HFFc6 (cell line): Measurements from ENCODE around the gene GRK6. TPM values are rescaled to one million over a fixed set of nuclear protein-coding genes. Genes with fewer than 3 reads are reported as not detected.

Experiments used
- DNase-seq: peaks from one replicate; pipeline ENCODE4 v3.0.0-alpha.2; 2018
- H3K27ac Mint-ChIP-seq: 2 replicates; pipeline ENCODE4 v1.8.0; 2020; ENCODE audit warnings: mild to moderate bottlenecking, mixed read lengths
- H3K27me3 Mint-ChIP-seq: 2 replicates; pipeline ENCODE4 v1.8.0; 2021; ENCODE audit warnings: mild to moderate bottlenecking, moderate library complexity, mixed read lengths; ENCODE audit not compliant: insufficient read depth
- H3K36me3 Mint-ChIP-seq: 2 replicates; pipeline ENCODE4 v1.8.0; 2021; ENCODE audit warnings: low read depth, mixed read lengths
- H3K4me1 Mint-ChIP-seq: 2 replicates; pipeline ENCODE4 v1.8.0; 2020; ENCODE audit warnings: low read depth, mixed read lengths
- H3K4me3 Mint-ChIP-seq: 2 replicates; pipeline ENCODE4 v1.8.0; 2020; ENCODE audit warnings: mild to moderate bottlenecking, moderate library complexity, mixed read lengths
- H3K9me3 Mint-ChIP-seq: 2 replicates; pipeline ENCODE4 v1.8.0; 2020; ENCODE audit warnings: mild to moderate bottlenecking, mixed read lengths
- CTCF ChIP-seq: fragments of 200-600 bp; sonication (generic); IDR thresholded peaks from 2 replicates; pipeline ENCODE4 v1.5.0; 2021; ENCODE audit warnings: antibody characterized with exemption, mild to moderate bottlenecking
- long read RNA-seq: library from polyadenylated mRNA; unstranded; transcript quantifications from one replicate; pipeline ENCODE4 v2.0.0, GENCODE V29; 2019
- total RNA-seq, 6 experiments: library from RNA; stranded (reverse); fragmentation: NEBNext Ultra II Directional; extraction: Animal tissue kit (Norgen Biotek cat#: 25700); gene quantifications; 2 replicates in 1 of 6; 3 replicates in 5 of 6; pipeline ENCODE4 v1.2.3, GENCODE V29; 2021

Gene GRK6
- total RNA-seq, result 10 to 100 TPM; 25.8 to 30.7 (median 28.0) TPM
- long read RNA-seq, partial matches to known transcripts, result 3 of 11 reads
- long read RNA-seq, other reads (novel, unspliced or antisense), result 1 of 11 reads

- no peak for DNase-seq
- H3K27ac Mint-ChIP-seq, result peak within 1 kb of the TSS; percentile 94
- H3K27me3 Mint-ChIP-seq, result peaks cover 2% of the 10 kb centered on the region
- peak within 1 kb of the TSS; percentile 90 for H3K4me3 Mint-ChIP-seq
- TF ChIP-seq CTCF, result no peak
- H3K36me3 Mint-ChIP-seq, result no peaks in the 10 kb centered on the region; the same call in 1 of the 2 replicates
- peaks cover 27% of the 10 kb centered on the region for H3K4me1 Mint-ChIP-seq
- H3K9me3 Mint-ChIP-seq, result no peaks in the 10 kb centered on the region
Observed at GRCh38 chr5:177426566-177427210, at the start of gene GRK6. Gene GRK6 (plus strand): TSS chr5:177426676. CDS start chr5:177426846, 170 bp downstream.

- DNase-seq, result no peak
- no peak overlapping the region for H3K4me3 Mint-ChIP-seq
Observed at GRCh38 chr5:177377851-177378776, 48.4 kb upstream of the GRK6 start.

GRCh38 chr5:177378884-177379883 lies 47.3 kb upstream of the GRK6 start:
- DNase-seq, result peak; percentile 84
- Mint-ChIP-seq H3K4me1 (peaks cover 21% of the 10 kb centered on the region), H3K27me3 (peaks cover 28% of the 10 kb centered on the region), H3K9me3 (no peaks in the 10 kb centered on the region), H3K4me3 (no peak overlapping the region), H3K27ac (peak overlapping the region; percentile 15; the same call in 1 of the 2 replicates), H3K36me3 (no peaks in the 10 kb centered on the region)
- TF ChIP-seq CTCF, result no peak

More at GRCh38 chr5:177377851-177378776, 48.4 kb upstream of the GRK6 start:
- Mint-ChIP-seq H3K4me1 (peaks cover 21% of the 10 kb centered on the region), H3K36me3 (no peaks in the 10 kb centered on the region), H3K9me3 (no peaks in the 10 kb centered on the region), H3K27ac (no peak overlapping the region), H3K27me3 (peaks cover 25% of the 10 kb centered on the region)
- peak; percentile 20; the same call in 1 of the 2 replicates for TF ChIP-seq CTCF

- no peaks in the 10 kb centered on the region for H3K36me3 Mint-ChIP-seq
- peaks cover 21% of the 10 kb centered on the region for H3K4me1 Mint-ChIP-seq
- no peak overlapping the region for H3K4me3 Mint-ChIP-seq
- no peak overlapping the region for H3K27ac Mint-ChIP-seq
- no peaks in the 10 kb centered on the region for H3K9me3 Mint-ChIP-seq
- H3K27me3 Mint-ChIP-seq, result peaks cover 28% of the 10 kb centered on the region
- TF ChIP-seq CTCF, result no peak
- DNase-seq, result no peak
Observed at GRCh38 chr5:177380805-177381126, 45.7 kb upstream of the GRK6 start.
